Hepatocyte (in vitro differentiated cells): ENCODE measurements around the gene HOXC9. TPM values are rescaled to one million over a fixed set of nuclear protein-coding genes. Genes with fewer than 3 reads are reported as not detected.

ENCODE experiments used
- DNase-seq: peaks from one replicate; pipeline ENCODE4 v3.0.0-alpha.2; 2016; ENCODE audit warnings: low spot score
- H2AFZ ChIP-seq: fragments of 200-600 bp; sonication (generic); 2 replicates; pipeline ENCODE4 v1.6.0; 2016; ENCODE audit warnings: antibody characterized with exemption, mild to moderate bottlenecking
- H3K27ac ChIP-seq: fragments of 200-600 bp; sonication (generic); 2 replicates; pipeline ENCODE4 v1.5.1; 2016; ENCODE audit warnings: mild to moderate bottlenecking
- H3K27me3 ChIP-seq: fragments of 200-600 bp; sonication (generic); 2 replicates; pipeline ENCODE4 v1.6.1; 2016
- H3K36me3 ChIP-seq: fragments of 200-600 bp; sonication (generic); replicated peaks from 2 replicates; pipeline ENCODE4 v1.5.1; 2016; ENCODE audit warnings: low read depth; ENCODE audit not compliant: insufficient read depth
- H3K4me1 ChIP-seq: fragments of 200-600 bp; sonication (generic); 2 replicates; pipeline ENCODE4 v1.5.1; 2016; ENCODE audit warnings: mild to moderate bottlenecking, moderate library complexity; ENCODE audit not compliant: insufficient read depth
- H3K4me2 ChIP-seq: fragments of 200-600 bp; sonication (generic); 2 replicates; pipeline ENCODE4 v1.6.0; 2016
- H3K4me3 ChIP-seq: fragments of 200-600 bp; sonication (generic); 2 replicates; pipeline ENCODE4 v1.5.1; 2016; ENCODE audit warnings: mild to moderate bottlenecking
- H3K79me2 ChIP-seq: fragments of 200-600 bp; sonication (generic); 2 replicates; pipeline ENCODE4 v1.6.0; 2017; ENCODE audit warnings: mild to moderate bottlenecking
- H3K9me2 ChIP-seq: fragments of 200-600 bp; sonication (generic); replicated peaks from 2 replicates; pipeline ENCODE4 v1.6.0; 2017; ENCODE audit warnings: mild to moderate bottlenecking; ENCODE audit not compliant: insufficient read depth
- H3K9me3 ChIP-seq: fragments of 200-600 bp; sonication (generic); 2 replicates; pipeline ENCODE4 v1.5.1; 2016; ENCODE audit warnings: low read depth, mild to moderate bottlenecking
- H4K20me1 ChIP-seq: fragments of 200-600 bp; sonication (generic); 2 replicates; pipeline ENCODE4 v1.6.0; 2016; ENCODE audit warnings: mild to moderate bottlenecking; ENCODE audit not compliant: insufficient read depth, poor library complexity, severe bottlenecking
- CTCF ChIP-seq: fragments of 200-600 bp; sonication (generic); IDR thresholded peaks from 2 replicates; pipeline ENCODE4 v1.5.1; 2016; ENCODE audit warnings: antibody characterized with exemption, mild to moderate bottlenecking; ENCODE audit not compliant: poor library complexity
- EZH2 ChIP-seq: fragments of 200-600 bp; sonication (generic); IDR thresholded peaks from 2 replicates; pipeline ENCODE4 v1.6.1; 2016; ENCODE audit warnings: antibody characterized with exemption, mild to moderate bottlenecking, borderline replicate concordance
- EZH2phosphoT487 ChIP-seq: fragments of 200-600 bp; sonication (generic); IDR thresholded peaks from one replicate; pipeline ENCODE4 v1.6.1; 2018; ENCODE audit warnings: antibody characterized with exemption, mild to moderate bottlenecking, low read depth, moderate library complexity; ENCODE audit not compliant: unreplicated experiment, severe bottlenecking
- WGBS: methylation state at CpG from one replicate; pipeline ENCODE4 v1.1.6; 2016; ENCODE audit warnings: low lambda C conversion rate; ENCODE audit errors: missing lambda C conversion rate; 5-methylcytosine and 5-hydroxymethylcytosine counted together
- polyA plus RNA-seq: library from polyadenylated mRNA; unstranded; fragments of >200 nt; fragmentation: Nextera tagmentation; extraction: Ambion mirVana; gene quantifications from 2 replicates; pipeline ENCODE4 v1.2.1, GENCODE V29; 2016
- total RNA-seq: library from RNA; depleted of rRNA; stranded (reverse); fragments of >200 nt; gene quantifications from 2 replicates; pipeline ENCODE4 v1.2.3, GENCODE V29; 2014

HOXC9 gene
- total and polyA plus RNA-seq, 2 experiments from 2014 or later = 0.10 to 4.1 TPM

GRCh38 chr12:53951577-53952334 lies 48.2 kb upstream of the HOXC9 start:
- Histone ChIP-seq H3K27ac (no peak overlapping the region), H4K20me1 (no peaks in the 10 kb centered on the region), H3K79me2 (no peaks in the 10 kb centered on the region), H3K4me3 (no peak overlapping the region), H3K27me3 (peaks cover 100% of the 10 kb centered on the region), H3K4me2 (no peak overlapping the region), H3K9me2 (no peaks in the 10 kb centered on the region), H3K36me3 (no peaks in the 10 kb centered on the region), H3K9me3 (no peaks in the 10 kb centered on the region), H3K4me1 (no peaks in the 10 kb centered on the region), H2AFZ (no peak overlapping the region)
- WGBS = 11% methylated on average over 47 of the region's 47 CpGs
- TF ChIP-seq EZH2phosphoT487 (no peak), CTCF (no peak), EZH2 (peak; percentile 99)
- no peak for DNase-seq

GRCh38 chr12:53952335-53952694 lies 47.6 kb upstream of the HOXC9 start:
- Histone ChIP-seq H3K4me3 (no peak overlapping the region), H3K9me2 (no peaks in the 10 kb centered on the region), H3K79me2 (no peaks in the 10 kb centered on the region), H4K20me1 (no peaks in the 10 kb centered on the region), H3K27ac (no peak overlapping the region), H2AFZ (no peak overlapping the region), H3K4me2 (no peak overlapping the region), H3K36me3 (no peaks in the 10 kb centered on the region), H3K4me1 (no peaks in the 10 kb centered on the region), H3K27me3 (peaks cover 100% of the 10 kb centered on the region), H3K9me3 (no peaks in the 10 kb centered on the region)
- 9% methylated on average over 13 of the region's 13 CpGs for WGBS
- DNase-seq = no peak
- TF ChIP-seq EZH2phosphoT487 = no peak
- TF ChIP-seq EZH2 = no peak
- TF ChIP-seq CTCF = no peak

- Histone ChIP-seq H3K9me2 (no peaks in the 10 kb centered on the region), H3K36me3 (no peaks in the 10 kb centered on the region), H3K79me2 (no peaks in the 10 kb centered on the region), H3K27me3 (peaks cover 100% of the 10 kb centered on the region), H3K4me1 (no peaks in the 10 kb centered on the region), H3K4me3 (no peak overlapping the region), H2AFZ (no peak overlapping the region), H3K9me3 (no peaks in the 10 kb centered on the region), H3K27ac (no peak overlapping the region), H3K4me2 (no peak overlapping the region), H4K20me1 (no peaks in the 10 kb centered on the region)
- DNase-seq = no peak
- TF ChIP-seq EZH2 (no peak), EZH2phosphoT487 (peak; percentile 4)
- whole genome bisulfite sequencing = 10% methylated on average over 35 of the region's 38 CpGs
Observed at GRCh38 chr12:53952871-53953734, 46.9 kb upstream of the HOXC9 start.
